GM21515 (cell line): ENCODE data around the gene ELOB.

Experiments used
- ATAC-seq: cut with Tn5 transposase; IDR thresholded peaks from one replicate; pipeline ENCODE4 v1.9.1; 2021; ENCODE audit not compliant: unreplicated experiment

ELOB gene

GRCh38 chr16:2749936-2750335, 27.1 kb downstream of the ELOB start:
- no peak for ATAC-seq

DNA sequence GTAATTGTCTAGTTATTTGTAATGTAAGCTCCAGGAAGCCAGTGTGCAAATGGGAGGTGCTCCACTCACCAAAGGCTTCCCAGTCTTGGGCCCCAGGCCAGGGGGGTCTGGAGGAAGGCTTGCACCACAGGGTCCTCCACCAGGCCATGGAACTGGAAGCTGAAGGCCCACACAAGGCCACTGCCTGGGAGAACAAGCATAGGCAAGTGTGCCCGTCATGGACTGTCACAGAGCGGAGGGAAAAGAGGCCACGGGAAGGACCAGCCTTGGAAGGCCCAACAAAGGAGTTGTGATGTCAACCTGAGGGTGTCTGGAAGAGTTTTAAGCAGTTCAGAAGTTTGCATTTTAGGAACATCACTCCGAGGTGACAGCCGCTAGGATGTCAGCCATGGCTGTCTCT, 27.6 kb downstream of the ELOB start:
- no peak for ATAC-seq

GRCh38 chr16:2748757-2749455, 28.2 kb downstream of the ELOB start:
- no peak for ATAC-seq

- no peak for ATAC-seq
Observed at GRCh38 chr16:2745961-2746360, 31.1 kb downstream of the ELOB start.

GRCh38 chr16:2745116-2745890, 31.8 kb downstream of the ELOB start:
- no peak for ATAC-seq

DNA sequence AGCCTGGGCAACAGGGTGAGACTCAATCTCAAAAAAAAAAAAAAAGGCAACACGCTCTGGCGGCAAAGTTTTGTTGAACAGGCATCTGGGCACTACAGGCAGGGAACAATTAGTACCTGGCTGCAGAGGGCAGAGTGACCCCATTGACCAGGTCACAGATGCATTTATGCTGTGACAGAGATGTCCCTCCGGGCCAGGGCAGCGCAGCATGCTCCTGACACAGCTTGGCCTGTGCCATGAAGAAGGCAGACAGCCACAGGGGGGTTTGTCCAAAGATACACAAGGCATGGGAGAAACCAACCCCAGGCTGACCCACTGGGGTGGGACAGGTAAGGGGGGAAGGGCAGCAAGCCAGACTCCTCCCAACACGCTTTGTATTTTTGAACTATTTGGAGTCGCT, 32.4 kb downstream of the ELOB start:
- no peak for ATAC-seq

- ATAC-seq: no peak
Observed at GRCh38 chr16:2743007-2743810, 33.9 kb downstream of the ELOB start.

DNA sequence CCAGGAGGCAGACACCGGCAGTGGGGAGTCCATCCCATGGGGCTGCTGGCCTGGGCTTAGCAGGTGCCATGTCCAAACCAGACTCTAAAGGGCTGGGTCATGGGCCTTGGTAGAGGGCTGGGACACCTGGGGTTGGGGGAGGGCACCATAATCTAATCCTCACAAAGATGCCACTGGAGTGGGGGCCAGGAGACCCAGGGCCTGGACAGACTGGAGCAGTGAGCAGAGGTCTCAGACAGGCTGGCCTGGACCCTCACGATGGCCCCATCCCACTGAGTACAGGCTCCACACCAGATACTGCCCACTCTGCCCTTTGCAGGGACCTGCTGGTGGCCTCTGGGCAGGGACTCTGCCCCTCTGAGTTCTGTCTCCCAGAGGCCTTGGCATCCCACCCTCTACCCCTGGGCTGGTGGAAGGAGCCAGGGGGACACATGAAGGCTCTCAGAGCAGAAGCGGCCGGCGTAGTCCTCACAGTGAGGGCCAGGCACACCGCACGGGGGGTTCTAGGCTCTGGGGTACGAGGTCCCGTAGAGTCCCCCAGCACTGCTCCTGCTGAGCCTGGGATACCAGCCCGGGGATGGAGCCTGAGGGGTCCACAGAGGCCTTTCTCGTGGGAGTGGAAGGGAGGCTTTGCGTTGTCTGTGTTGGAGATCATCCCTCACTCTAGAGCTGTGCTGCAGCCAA, 34.6 kb downstream of the ELOB start:
- ATAC-seq: no peak

- no peak for ATAC-seq
Observed at GRCh38 chr16:2741168-2741567, 35.9 kb downstream of the ELOB start.

DNA sequence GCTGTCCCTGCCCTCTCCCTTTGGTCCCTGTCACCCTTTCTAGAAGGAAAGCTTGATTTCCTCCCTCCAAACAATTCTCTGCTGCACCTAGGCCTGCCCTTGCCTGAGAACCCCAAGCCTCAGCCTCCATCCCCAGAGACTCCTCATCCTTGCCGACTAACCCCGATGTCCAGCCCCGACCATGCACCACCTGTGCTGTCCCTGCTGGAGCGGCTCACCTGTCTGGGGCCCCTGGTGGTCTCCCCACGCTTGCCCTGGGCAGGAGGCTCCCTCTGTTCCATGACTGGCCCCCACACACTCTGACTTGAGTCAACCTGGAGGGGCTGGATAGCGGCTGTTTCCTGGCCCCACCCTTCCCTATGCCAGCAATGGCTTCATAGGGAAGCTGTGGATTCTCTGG, 36.6 kb downstream of the ELOB start:
- no peak for ATAC-seq

DNA sequence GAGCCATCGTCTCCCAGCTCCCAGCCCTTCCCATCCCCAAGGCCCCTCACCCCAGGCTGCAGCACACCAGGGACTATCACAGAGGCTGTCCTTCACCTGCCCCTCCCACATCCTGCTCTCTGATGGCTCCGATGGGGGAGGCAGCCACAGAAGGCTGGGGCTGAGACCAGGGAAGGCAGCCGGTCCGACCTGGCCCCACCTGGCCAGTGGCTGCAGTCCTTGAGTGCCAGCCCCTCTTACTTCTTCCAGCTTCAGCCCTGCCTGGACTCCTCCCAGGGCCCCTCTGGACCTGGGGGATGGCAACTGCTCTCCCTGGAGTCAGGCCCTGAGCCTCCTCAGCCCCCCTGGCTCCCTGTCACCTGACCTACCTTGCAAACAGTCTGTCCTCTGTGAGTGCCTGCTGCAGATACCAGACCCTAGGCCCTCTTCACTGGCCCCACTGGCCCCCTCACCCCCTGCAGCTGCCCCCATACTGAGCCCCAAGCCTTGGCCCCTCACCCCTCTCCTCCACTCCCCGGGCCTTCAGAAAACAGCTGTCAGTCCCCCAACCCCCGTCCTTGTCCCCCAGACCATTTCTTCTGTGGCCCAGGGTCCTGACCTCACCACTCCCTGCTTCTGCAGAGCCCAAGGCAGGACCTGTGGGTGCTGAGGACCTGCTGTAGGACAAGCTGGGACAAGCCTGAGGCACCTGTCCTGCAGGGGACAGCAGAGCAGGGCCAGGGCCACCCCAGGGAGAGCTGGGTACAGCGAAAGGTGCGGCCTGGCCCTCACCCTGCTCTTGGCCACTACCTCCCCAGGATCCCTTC, 37.3 kb downstream of the ELOB start:
- no peak for ATAC-seq

DNA sequence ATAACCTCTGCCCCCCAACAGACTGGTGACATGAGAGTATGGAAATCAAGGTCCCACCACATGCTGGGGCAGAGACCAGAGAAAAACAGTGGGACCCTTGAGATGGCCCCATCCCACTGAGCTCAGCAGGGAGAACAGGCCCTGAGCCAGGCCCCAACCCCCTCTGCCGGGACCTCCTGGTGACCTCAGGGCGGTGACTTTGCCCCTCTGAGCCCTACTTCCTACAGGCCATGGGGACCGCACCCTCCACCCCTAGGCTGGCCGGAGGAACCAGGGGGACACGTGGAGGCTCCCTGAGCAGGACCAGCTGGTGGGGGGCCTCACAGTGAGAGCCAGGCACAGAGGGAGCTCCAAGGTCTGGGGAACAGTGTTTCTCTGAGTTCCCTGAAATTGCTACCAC, 38.5 kb downstream of the ELOB start:
- no peak for ATAC-seq

GRCh38 chr16:2737895-2738418, 39.1 kb downstream of the ELOB start:
- no peak for ATAC-seq

DNA sequence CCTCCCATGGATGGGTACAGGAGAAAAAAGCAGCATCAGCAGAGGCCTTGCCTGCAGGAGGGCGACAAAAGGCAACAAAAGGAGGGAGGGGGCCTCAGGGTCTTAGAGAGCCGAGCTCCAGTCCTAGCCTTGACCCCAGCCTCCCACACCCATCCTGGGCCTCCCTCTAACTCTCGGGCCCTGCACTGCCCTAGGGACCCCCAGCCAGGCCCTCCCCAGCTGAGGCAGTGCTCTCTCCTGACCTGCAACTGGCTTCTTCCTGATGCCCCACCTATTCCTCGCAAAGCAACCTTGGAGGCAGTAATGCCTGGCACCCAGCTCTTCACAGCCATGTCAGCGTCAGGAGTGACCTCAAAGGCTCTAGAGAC, 39.9 kb downstream of the ELOB start:
- no peak for ATAC-seq

DNA sequence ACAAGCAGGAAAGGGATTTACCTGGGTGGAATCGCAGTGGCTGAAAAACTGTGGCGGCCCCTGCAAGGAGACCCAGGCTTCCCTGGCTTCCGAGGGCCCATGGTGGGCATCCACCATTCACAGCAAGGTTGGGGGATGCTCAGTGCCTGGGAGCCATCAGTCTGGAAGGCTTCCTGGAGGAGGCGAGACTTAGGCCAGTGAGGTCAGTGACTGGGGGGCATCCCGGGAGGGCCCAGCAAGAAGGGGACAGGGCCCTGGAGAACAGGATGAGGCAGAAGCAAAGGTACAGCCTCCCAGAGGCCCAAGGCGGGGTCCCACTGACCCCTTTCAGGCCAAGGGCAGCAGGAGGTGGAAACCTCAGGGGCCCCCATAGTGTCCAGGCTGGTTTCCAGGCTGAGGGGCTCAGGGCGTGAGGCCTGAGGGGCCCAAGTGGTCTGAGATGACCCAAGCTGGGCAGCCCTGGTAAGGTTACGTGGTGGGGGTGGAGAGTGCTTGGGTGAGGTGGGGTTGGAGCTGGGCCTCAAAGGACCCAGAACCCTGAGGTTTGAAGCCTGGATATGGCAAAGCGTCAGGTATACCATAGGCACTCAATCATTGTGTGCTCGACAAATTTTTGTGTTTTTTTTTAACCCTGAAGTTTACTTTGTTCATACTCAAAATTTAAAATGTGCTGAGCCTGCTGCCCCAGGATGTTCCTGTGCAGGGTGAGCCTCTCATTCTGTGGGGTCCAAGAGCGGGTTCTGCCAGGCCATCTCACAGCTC, 40.4 kb downstream of the ELOB start:
- ATAC-seq: no peak

DNA sequence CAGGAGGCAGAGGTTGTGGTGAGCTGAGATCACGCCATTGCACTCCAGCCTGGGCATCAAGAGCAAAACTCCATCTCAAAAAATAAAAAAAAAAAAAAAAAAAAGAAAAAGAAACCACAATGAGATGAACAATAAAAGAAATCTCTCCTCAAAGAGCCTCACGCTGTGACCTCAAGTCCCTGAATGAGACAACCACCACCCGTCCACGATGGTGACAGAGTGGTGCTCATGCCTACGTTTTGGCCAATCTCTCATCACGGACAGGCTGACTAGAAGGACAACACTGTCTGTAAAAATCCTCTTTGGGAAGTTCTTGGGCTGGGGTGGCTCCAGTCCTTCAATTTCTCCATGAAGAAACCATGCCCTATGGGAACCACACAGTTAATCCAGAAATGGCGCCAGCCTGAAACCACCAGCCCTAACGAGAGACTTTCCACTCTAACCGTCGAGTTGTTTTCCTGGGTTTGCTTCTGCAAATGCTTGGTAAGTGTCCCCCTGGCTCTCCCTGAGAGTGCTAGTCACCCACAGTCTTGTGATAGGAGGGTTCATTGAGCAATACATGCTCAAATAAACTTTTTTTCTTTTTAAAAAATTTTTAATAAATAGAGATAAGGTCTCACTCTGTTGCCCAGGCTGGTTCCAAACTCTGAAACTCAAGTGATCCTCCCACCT, 42.1 kb downstream of the ELOB start:
- no peak for ATAC-seq

DNA sequence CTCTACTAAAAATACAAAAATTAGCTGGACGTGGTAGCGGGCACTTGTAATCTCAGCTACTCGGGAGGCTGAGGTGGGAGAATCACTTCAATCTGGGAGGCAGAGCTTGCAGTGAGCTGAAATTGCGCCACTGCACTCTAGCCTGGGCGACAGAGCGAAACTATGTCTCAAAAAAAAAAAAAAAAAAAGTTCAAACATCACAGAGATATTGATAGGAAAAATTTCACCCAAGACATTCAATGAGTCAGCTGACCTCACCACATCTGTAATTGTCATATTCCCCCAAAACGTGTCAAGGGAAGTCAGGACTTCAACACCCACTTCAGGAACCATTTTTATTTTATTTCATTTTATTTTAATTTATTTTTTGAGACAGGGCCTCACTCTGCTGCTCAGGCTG, 49.0 kb downstream of the ELOB start:
- no peak for ATAC-seq

GRCh38 chr16:2726923-2727322, 50.2 kb downstream of the ELOB start:
- ATAC-seq: no peak

DNA sequence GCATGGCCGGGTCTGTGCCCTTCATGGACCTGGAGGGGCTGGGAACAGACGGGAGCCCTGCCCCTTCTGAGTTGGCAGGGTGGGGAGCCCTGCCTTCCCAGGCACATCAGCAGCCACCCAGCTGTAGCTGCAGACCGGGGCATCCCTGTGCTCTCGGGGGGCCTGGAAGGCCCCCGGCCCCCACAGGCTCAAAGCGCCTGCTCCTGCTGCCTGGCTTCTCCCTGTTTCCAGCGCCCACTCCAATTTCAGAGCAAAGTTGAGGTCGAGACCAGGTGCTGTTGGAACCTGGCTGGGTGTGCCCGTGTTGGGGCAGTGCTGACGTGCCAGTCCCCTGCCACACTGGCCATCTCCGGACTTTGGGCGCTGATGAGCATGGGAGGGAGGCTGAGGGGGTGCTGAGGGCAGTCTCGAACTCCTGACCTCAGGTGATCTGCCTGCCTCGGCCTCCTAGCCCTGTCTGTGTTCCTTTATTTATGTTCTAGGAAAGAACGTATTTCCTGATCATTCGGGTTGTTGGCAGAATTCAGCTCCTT, 52.2 kb downstream of the ELOB start:
- ATAC-seq: no peak
